Ovary (tissue), 3 donors: ENCODE results near the gene SMAD2.

ENCODE experiments used
- EP300 ChIP-seq: sonication (generic); formaldehyde crosslinking; IDR thresholded peaks from one replicate; pipeline ENCODE4 v1.6.1; 2017; ENCODE audit warnings: antibody characterized with exemption
- POLR2A ChIP-seq: fragments of 450-650 bp; IDR thresholded peaks from one replicate; pipeline ENCODE4 v1.6.1; 2017; ENCODE audit warnings: antibody characterized with exemption, mild to moderate bottlenecking, moderate library complexity
- TF ChIP-seq, protein P1 (sequence below), 3 donors: fragments of 450-650 bp in 2 of 3; fragments of 200-600 bp in 1 of 3; IDR thresholded peaks; one replicate each; pipeline versions ENCODE4 v1.5.1 to v1.8.0; 2016 to 2022; ENCODE audit warnings: antibody characterized with exemption in 3 of 3, mild to moderate bottlenecking in 1 of 3
- donor health status: DM: no; HTN: no; CAD: no.

DNA sequence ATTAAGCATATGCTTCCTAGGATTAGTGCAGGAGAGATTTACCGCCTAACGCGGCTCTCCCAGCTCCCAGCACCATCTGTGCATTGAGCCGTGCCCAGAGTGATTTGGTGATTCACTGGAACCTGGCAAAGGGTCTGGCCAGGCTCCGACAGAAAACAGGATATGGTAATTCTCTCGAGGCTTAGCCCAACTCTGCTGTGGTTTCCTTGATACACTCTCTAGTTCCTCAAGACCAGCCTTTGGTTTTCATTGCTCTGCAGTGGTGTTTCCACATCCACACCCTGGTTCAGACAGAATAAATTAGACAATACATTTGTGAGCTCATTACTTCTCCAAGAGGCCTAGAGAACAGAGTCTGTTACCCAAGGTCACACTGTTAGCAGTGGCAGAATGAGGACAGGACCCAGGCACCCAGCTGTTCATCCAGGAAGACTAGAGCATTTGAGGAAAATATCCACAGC is 23.0 kb upstream of the SMAD2 start:
- TF ChIP-seq, protein P1, sequence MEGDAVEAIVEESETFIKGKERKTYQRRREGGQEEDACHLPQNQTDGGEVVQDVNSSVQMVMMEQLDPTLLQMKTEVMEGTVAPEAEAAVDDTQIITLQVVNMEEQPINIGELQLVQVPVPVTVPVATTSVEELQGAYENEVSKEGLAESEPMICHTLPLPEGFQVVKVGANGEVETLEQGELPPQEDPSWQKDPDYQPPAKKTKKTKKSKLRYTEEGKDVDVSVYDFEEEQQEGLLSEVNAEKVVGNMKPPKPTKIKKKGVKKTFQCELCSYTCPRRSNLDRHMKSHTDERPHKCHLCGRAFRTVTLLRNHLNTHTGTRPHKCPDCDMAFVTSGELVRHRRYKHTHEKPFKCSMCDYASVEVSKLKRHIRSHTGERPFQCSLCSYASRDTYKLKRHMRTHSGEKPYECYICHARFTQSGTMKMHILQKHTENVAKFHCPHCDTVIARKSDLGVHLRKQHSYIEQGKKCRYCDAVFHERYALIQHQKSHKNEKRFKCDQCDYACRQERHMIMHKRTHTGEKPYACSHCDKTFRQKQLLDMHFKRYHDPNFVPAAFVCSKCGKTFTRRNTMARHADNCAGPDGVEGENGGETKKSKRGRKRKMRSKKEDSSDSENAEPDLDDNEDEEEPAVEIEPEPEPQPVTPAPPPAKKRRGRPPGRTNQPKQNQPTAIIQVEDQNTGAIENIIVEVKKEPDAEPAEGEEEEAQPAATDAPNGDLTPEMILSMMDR (IDR thresholded peaks at IDR 0.05): no peak
- no peak for TF ChIP-seq POLR2A
- TF ChIP-seq EP300: no peak
